Measurements from ENCODE around the gene TAB2.

DNA sequence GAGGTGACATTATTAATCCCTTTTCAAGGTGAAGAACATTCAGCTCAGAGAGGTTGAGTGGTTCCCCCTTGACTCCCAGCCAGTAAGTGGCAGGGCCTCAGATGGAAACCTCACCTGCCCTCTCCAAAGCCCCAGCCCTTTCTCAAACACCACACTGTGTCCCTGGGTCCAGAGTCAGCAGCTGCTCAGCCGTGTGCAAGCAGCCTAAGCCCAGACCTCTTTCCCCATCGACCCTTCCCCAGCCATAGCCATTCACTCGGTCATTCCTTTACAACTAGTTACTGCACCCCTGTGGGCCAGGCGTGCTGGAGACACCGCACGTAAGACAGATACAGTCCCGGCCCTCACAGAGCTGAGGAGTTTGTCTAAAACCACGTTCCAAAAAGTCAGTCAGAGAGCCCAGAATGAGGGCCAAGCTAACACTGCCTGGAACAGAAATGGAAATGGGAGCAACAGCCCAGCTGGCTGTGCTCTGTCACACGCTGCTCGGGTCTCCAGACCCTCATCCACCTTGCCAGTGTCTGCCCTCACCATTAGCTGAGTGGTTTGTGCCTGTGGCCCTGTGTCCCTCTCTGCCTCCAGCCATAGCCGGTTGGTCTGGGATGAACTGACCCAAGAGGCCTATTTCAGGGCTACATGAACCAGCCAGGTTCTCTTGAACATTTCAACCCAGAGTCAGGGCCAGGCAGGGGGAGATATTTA is 137.7 kb downstream of the TAB2 start:
- TF ChIP-seq, protein P1, sequence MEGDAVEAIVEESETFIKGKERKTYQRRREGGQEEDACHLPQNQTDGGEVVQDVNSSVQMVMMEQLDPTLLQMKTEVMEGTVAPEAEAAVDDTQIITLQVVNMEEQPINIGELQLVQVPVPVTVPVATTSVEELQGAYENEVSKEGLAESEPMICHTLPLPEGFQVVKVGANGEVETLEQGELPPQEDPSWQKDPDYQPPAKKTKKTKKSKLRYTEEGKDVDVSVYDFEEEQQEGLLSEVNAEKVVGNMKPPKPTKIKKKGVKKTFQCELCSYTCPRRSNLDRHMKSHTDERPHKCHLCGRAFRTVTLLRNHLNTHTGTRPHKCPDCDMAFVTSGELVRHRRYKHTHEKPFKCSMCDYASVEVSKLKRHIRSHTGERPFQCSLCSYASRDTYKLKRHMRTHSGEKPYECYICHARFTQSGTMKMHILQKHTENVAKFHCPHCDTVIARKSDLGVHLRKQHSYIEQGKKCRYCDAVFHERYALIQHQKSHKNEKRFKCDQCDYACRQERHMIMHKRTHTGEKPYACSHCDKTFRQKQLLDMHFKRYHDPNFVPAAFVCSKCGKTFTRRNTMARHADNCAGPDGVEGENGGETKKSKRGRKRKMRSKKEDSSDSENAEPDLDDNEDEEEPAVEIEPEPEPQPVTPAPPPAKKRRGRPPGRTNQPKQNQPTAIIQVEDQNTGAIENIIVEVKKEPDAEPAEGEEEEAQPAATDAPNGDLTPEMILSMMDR (IDR thresholded peaks at IDR 0.05; ENCODE audit: low read depth, low read length): no peak
- no peak for TF ChIP-seq EZH2phosphoT487 (IDR thresholded peaks at IDR 0.05; ENCODE audit: low read depth)
